Common myeloid progenitor, CD34-positive (primary cell): ENCODE measurements around the gene ADGRV1.

Source experiments
- CTCF ChIA-PET: fragments of 350-600 bp; sonication (Branson Sonifier 250); formaldehyde crosslinking; loops from one replicate; lab custom pipeline; 2021; ENCODE audit warnings: antibody characterized with exemption; lab: Charles Lee
- POLR2A ChIA-PET: fragments of 350-600 bp; sonication (Branson Sonifier 250); formaldehyde crosslinking; loops from one replicate; lab custom pipeline; 2021; ENCODE audit warnings: antibody characterized with exemption; lab: Charles Lee
- DNase-seq, 3 donors: peaks; one replicate each; pipeline versions ENCODE4 v3.0.0 to v3.0.0-alpha.2; 2013
- H3K27ac ChIP-seq, 2 experiments: 1 replicate in 1 of 2; 2 replicates in 1 of 2; pipeline ENCODE4 v1.7.0; 2013; ENCODE audit warnings: inconsistent platforms in 2 of 2, low read length in 2 of 2, mild to moderate bottlenecking in 2 of 2, low read depth in 1 of 2, moderate library complexity in 1 of 2; ENCODE audit not compliant: severe bottlenecking in 2 of 2, insufficient read depth in 1 of 2, poor library complexity in 1 of 2
- H3K27me3 ChIP-seq, 5 experiments: replicated peaks in 2 of 5; 1 replicate in 3 of 5; 2 replicates in 2 of 5; pipeline versions ENCODE4 v1.6.1 to v1.7.0; 2013; ENCODE audit warnings: low read length in 4 of 5, mild to moderate bottlenecking in 2 of 5, moderate library complexity in 2 of 5, inconsistent platforms in 1 of 5; ENCODE audit not compliant: insufficient read depth in 5 of 5, control insufficient read depth in 4 of 5
- H3K36me3 ChIP-seq, 4 experiments: 1 replicate in 2 of 4; 2 replicates in 2 of 4; pipeline versions ENCODE4 v1.6.1 to v1.7.0; 2013; ENCODE audit warnings: low read length in 3 of 4, control low read depth in 1 of 4, mild to moderate bottlenecking in 1 of 4; ENCODE audit not compliant: control insufficient read depth in 4 of 4, insufficient read depth in 4 of 4
- H3K4me1 ChIP-seq, 4 experiments: 1 replicate in 3 of 4; 2 replicates in 1 of 4; pipeline versions ENCODE4 v1.6.1 to v1.7.1; 2013; ENCODE audit warnings: low read length in 3 of 4, mild to moderate bottlenecking in 3 of 4, control low read depth in 1 of 4, inconsistent platforms in 1 of 4, moderate library complexity in 1 of 4; ENCODE audit not compliant: control insufficient read depth in 4 of 4, insufficient read depth in 4 of 4; ENCODE audit errors: control extremely low read depth in 1 of 4
- H3K4me3 ChIP-seq, 7 experiments: 1 replicate in 4 of 7; 2 replicates in 3 of 7; pipeline versions ENCODE4 v1.5.1 to v1.7.0; 2013; ENCODE audit warnings: mild to moderate bottlenecking in 7 of 7, low read length in 6 of 7, moderate library complexity in 6 of 7, inconsistent platforms in 2 of 7, low read depth in 2 of 7, control low read depth in 1 of 7; ENCODE audit not compliant: insufficient read depth in 4 of 7, control insufficient read depth in 1 of 7; ENCODE audit errors: extremely low read depth in 1 of 7
- H3K9me3 ChIP-seq, 5 experiments: 1 replicate in 4 of 5; 2 replicates in 1 of 5; pipeline versions ENCODE4 v1.6.1 to v1.7.1; 2013; ENCODE audit warnings: low read length in 4 of 5, mild to moderate bottlenecking in 2 of 5, inconsistent platforms in 1 of 5, low read depth in 1 of 5, moderate library complexity in 1 of 5; ENCODE audit not compliant: control insufficient read depth in 4 of 5, insufficient read depth in 2 of 5; ENCODE audit errors: control extremely low read depth in 1 of 5
- WGBS: methylation state at CpG from one replicate; pipeline ENCODE4 v1.1.5; 2013; ENCODE audit not compliant: insufficient coverage; 5-methylcytosine and 5-hydroxymethylcytosine counted together

ADGRV1 gene

GRCh38 chr5:91020065-91020800 is 461.6 kb downstream of the ADGRV1 start:
- H3K27me3 ChIP-seq: no peaks in the 10 kb centered on the region
- H3K4me3 ChIP-seq: no peak overlapping the region
- DNase-seq: no peak
- ChIA-PET CTCF (no interaction called here), POLR2A (no interaction called here)
- 93% methylated on average over 6 of the region's 6 CpGs for WGBS
- peaks cover 0 to 1% (median 0%) of the 10 kb centered on the region in 5 experiments for H3K9me3 ChIP-seq
- no peak overlapping the region for H3K27ac ChIP-seq
- H3K4me1 ChIP-seq: no peaks in the 10 kb centered on the region
- H3K36me3 ChIP-seq: no peaks in the 10 kb centered on the region

DNA sequence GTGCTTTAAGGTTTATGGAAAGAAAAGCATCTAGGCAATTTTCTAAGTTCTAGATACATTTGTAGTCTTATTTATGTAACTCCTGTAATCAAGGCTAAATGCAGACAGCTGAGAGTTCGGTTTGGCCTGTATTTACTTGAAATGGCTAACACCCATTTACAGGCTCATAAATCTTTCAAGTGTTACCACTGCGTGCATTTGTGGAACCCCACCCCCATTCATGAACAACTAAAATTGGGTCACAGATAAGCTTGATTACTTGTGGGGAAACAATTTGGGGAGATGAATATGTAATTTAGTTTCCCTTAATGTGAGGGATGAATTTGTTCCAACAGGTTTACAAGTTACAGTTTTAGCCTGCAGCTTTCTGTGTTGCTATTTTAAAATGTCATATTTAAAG is 463.9 kb downstream of the ADGRV1 start:
- no peaks in the 10 kb centered on the region for H3K9me3 ChIP-seq
- no peak overlapping the region for H3K27ac ChIP-seq
- no peaks in the 10 kb centered on the region for H3K4me1 ChIP-seq
- H3K27me3 ChIP-seq: no peaks in the 10 kb centered on the region
- DNase-seq: no peak
- ChIA-PET CTCF (interaction anchor here (1.1 kb wide), 1 partner anchor 24 kb away, joined by 3 read pairs; no protein-coding TSS in a partner anchor), POLR2A (no interaction called here)
- WGBS: 100% methylated on average over 1 of the region's 2 CpGs
- no peak overlapping the region for H3K4me3 ChIP-seq
- H3K36me3 ChIP-seq: no peaks in the 10 kb centered on the region

DNA sequence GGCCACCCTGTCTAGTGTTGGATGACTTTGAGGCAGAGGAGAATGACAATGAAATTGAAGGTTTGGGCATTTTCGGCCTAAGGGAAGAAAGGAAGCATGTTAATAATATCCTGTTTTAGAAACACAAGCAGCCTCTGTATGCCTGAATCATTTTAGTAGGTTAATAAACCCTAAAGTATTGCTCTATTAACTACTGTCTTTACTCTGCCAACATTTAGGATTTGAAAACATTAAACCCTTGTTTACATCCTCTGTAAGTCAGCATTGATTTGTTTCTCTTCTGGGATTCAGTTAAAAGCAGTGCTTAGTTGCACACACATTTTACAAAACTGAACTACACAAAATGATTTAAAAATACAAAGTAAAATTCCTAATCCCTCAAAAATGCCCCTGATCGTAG is 465.6 kb downstream of the ADGRV1 start:
- Histone ChIP-seq H3K9me3 (no peaks in the 10 kb centered on the region), H3K36me3 (no peaks in the 10 kb centered on the region), H3K4me3 (no peak overlapping the region), H3K4me1 (no peaks in the 10 kb centered on the region), H3K27me3 (no peaks in the 10 kb centered on the region), H3K27ac (no peak overlapping the region)
- WGBS: 100% methylated on average over 1 of the region's 2 CpGs
- ChIA-PET CTCF (no interaction called here), POLR2A (no interaction called here)
- DNase-seq: no peak

- no peak overlapping the region for H3K27ac ChIP-seq
- WGBS: 97% methylated on average over 4 of the region's 6 CpGs
- DNase-seq: no peak
- POLR2A ChIA-PET: interaction anchor here (0.6 kb wide), 1 partner anchor 25 kb away, joined by 5 read pairs; no protein-coding TSS in a partner anchor
- H3K27me3 ChIP-seq: no peaks in the 10 kb centered on the region
- H3K4me1 ChIP-seq: no peaks in the 10 kb centered on the region
- no peaks in the 10 kb centered on the region for H3K9me3 ChIP-seq
- CTCF ChIA-PET: no interaction called here
- H3K4me3 ChIP-seq: no peak overlapping the region
- H3K36me3 ChIP-seq: no peaks in the 10 kb centered on the region
These were observed 466.1 kb downstream of the ADGRV1 start for GRCh38 chr5:91024727-91025126.

DNA sequence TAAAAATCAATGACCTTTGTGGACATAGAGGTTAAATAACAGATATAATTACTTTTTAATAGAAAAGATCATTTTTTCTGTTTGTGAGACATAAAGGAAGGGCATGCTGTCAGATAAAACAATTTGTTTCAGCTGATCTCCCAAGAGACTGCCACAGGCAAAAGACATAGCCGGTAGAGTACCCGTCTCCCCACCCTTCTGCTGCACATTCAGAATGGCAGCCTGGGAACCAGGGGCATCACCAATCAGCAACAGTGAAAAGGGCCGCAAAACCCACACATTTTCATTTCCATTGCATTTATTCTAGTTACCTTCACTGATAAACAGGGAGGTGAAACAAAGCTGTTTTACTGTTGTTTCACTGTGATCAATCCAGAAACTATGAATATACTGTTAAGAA is 466.9 kb downstream of the ADGRV1 start:
- Histone ChIP-seq H3K4me1 (no peaks in the 10 kb centered on the region), H3K4me3 (no peak overlapping the region), H3K27ac (no peak overlapping the region), H3K36me3 (no peaks in the 10 kb centered on the region), H3K27me3 (no peaks in the 10 kb centered on the region), H3K9me3 (no peaks in the 10 kb centered on the region)
- CTCF ChIA-PET: no interaction called here
- no peak for DNase-seq
- POLR2A ChIA-PET: no interaction called here
- 100% methylated on average over 3 of the region's 3 CpGs for WGBS

GRCh38 chr5:91025956-91026355 is 467.4 kb downstream of the ADGRV1 start:
- WGBS: no CpG with 5 or more reads among the region's 2 CpGs
- ChIA-PET CTCF (interaction anchor here (1.2 kb wide), 1 partner anchor 39 kb away, joined by 3 read pairs; no protein-coding TSS in a partner anchor), POLR2A (no interaction called here)
- Histone ChIP-seq H3K4me1 (no peaks in the 10 kb centered on the region), H3K9me3 (no peaks in the 10 kb centered on the region), H3K27ac (no peak overlapping the region), H3K27me3 (no peaks in the 10 kb centered on the region), H3K4me3 (no peak overlapping the region), H3K36me3 (no peaks in the 10 kb centered on the region)
- no peak for DNase-seq

DNA sequence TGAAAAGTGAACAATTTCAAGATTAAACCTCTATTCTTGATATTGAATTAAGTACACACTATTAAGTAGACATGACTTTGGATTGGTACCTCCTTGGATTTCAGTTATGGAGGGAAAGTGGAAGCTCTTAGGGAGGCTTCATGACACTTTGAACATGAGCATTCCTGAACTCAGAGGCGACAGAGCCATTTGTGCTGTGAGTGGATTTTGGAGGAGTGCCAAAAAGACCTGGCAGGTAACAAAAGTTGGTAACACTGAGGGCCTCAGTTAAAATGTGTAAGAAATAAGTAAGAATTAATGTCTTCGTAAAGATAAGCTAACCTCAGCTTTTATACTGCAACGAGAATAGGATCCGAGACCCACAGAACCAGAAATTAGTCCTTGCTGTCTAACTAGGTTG is 467.9 kb downstream of the ADGRV1 start:
- WGBS: 95% methylated on average over 4 of the region's 4 CpGs
- H3K4me1 ChIP-seq: no peaks in the 10 kb centered on the region
- no peak for DNase-seq

More for the DNA sequence above, 467.9 kb downstream of the ADGRV1 start:
- Histone ChIP-seq H3K36me3 (no peaks in the 10 kb centered on the region), H3K27me3 (no peaks in the 10 kb centered on the region), H3K9me3 (no peaks in the 10 kb centered on the region), H3K4me3 (no peak overlapping the region), H3K27ac (no peak overlapping the region)
- ChIA-PET POLR2A (no interaction called here), CTCF (interaction anchor here (1.2 kb wide), 1 partner anchor 38 kb away, joined by 3 read pairs; no protein-coding TSS in a partner anchor)
